Activated T-cell treated with anti-CD3 and anti-CD28 coated beads for 1 hour (primary cell): Measurements from ENCODE around the gene ARPP21.

Experiments used
- DNase-seq: peaks from one replicate; pipeline ENCODE4 v3.0.0-alpha.2; 2020; ENCODE audit warnings: low read depth

Gene ARPP21

GRCh38 chr3:35677797-35678196, 38.5 kb downstream of the ARPP21 start:
- no peak for DNase-seq

GRCh38 chr3:35678643-35679161, 39.4 kb downstream of the ARPP21 start:
- DNase-seq = no peak

GRCh38 chr3:35679409-35680080, 40.2 kb downstream of the ARPP21 start:
- no peak for DNase-seq

GRCh38 chr3:35680866-35681650, 41.7 kb downstream of the ARPP21 start:
- no peak for DNase-seq

- no peak for DNase-seq
Measured at GRCh38 chr3:35685153-35685552, 45.8 kb downstream of the ARPP21 start.

- no peak for DNase-seq
Measured at GRCh38 chr3:35688826-35689225, 49.5 kb downstream of the ARPP21 start.

GRCh38 chr3:35690271-35690670, 50.9 kb downstream of the ARPP21 start:
- DNase-seq = no peak

- no peak for DNase-seq
Measured at GRCh38 chr3:35705904-35706303, 66.6 kb downstream of the ARPP21 start.

GRCh38 chr3:35707904-35708303, 68.6 kb downstream of the ARPP21 start:
- DNase-seq = no peak

- DNase-seq = no peak
Measured at GRCh38 chr3:35708394-35709271, 69.3 kb downstream of the ARPP21 start.

- DNase-seq = no peak
Measured at GRCh38 chr3:35709691-35710090, 70.4 kb downstream of the ARPP21 start.

- DNase-seq = no peak
Measured at GRCh38 chr3:35710554-35710953, 71.2 kb downstream of the ARPP21 start.

- no peak for DNase-seq
Measured at GRCh38 chr3:35718921-35719320, 79.6 kb downstream of the ARPP21 start.

GRCh38 chr3:35721628-35722027, 82.3 kb downstream of the ARPP21 start:
- no peak for DNase-seq

- DNase-seq = no peak
Measured at GRCh38 chr3:35722902-35723301, 83.6 kb downstream of the ARPP21 start.

GRCh38 chr3:35723480-35724097, 84.3 kb downstream of the ARPP21 start:
- no peak for DNase-seq

- DNase-seq = no peak
Measured at GRCh38 chr3:35724106-35724505, 84.8 kb downstream of the ARPP21 start.

- DNase-seq = no peak
Measured at GRCh38 chr3:35727179-35727578, 87.9 kb downstream of the ARPP21 start.

GRCh38 chr3:35733341-35733740, 94.0 kb downstream of the ARPP21 start:
- DNase-seq = no peak

GRCh38 chr3:35733864-35734263, 94.5 kb downstream of the ARPP21 start:
- no peak for DNase-seq

GRCh38 chr3:35737080-35737479, 97.8 kb downstream of the ARPP21 start:
- DNase-seq = no peak

- no peak for DNase-seq
Measured at GRCh38 chr3:35737527-35737926, 98.2 kb downstream of the ARPP21 start.
